Islet precursor cell (in vitro differentiated cells): ENCODE measurements around the gene TRAK2.

ENCODE experiments used
- DNase-seq: peaks from one replicate; pipeline ENCODE4 v3.0.0-alpha.2; 2018

Gene TRAK2

GRCh38 chr2:201451292-201452057 lies at the start of gene TRAK2, which contains the start of gene STRADB:
Gene TRAK2, minus strand, starts transcription at chr2:201451458. Its CDS starts 30,951 bp downstream, at chr2:201420507.
Gene STRADB, plus strand, starts transcription at chr2:201451740. Its CDS starts 3,101 bp downstream, at chr2:201454841.
- peak; percentile 98 for DNase-seq

- no peak for DNase-seq
These were observed 49.3 kb upstream of the TRAK2 start for GRCh38 chr2:201500534-201500933.

GRCh38 chr2:201496785-201497184 lies 45.5 kb upstream of the TRAK2 start:
- no peak for DNase-seq

- no peak for DNase-seq
These were observed 39.0 kb upstream of the TRAK2 start for GRCh38 chr2:201490291-201490690.

- no peak for DNase-seq
These were observed 33.5 kb upstream of the TRAK2 start for GRCh38 chr2:201484805-201485204.

- peak; percentile 69 for DNase-seq
These were observed 32.5 kb upstream of the TRAK2 start for GRCh38 chr2:201483758-201484157.

- no peak for DNase-seq
These were observed 32.1 kb upstream of the TRAK2 start for GRCh38 chr2:201483342-201483741.

GRCh38 chr2:201482543-201482942 lies 31.3 kb upstream of the TRAK2 start:
- no peak for DNase-seq

GRCh38 chr2:201472411-201472810 lies 21.2 kb upstream of the TRAK2 start:
- DNase-seq = no peak

GRCh38 chr2:201471732-201472393 lies 20.6 kb upstream of the TRAK2 start:
- DNase-seq = no peak

- peak; percentile 69 for DNase-seq
These were observed 19.8 kb upstream of the TRAK2 start for GRCh38 chr2:201470821-201471731.

GRCh38 chr2:201467666-201468065 lies 16.4 kb upstream of the TRAK2 start:
- no peak for DNase-seq

GRCh38 chr2:201466050-201466675 lies 14.9 kb upstream of the TRAK2 start:
- no peak for DNase-seq

- DNase-seq = peak; percentile 68
These were observed 14.3 kb upstream of the TRAK2 start for GRCh38 chr2:201465524-201465971.

- no peak for DNase-seq
These were observed 13.3 kb upstream of the TRAK2 start for GRCh38 chr2:201464547-201464946.

- no peak for DNase-seq
These were observed 9.3 kb upstream of the TRAK2 start for GRCh38 chr2:201460532-201460931.

GRCh38 chr2:201458381-201458780 lies 7.1 kb upstream of the TRAK2 start:
- no peak for DNase-seq

GRCh38 chr2:201452922-201453643 lies 1.8 kb upstream of the TRAK2 start:
- DNase-seq = no peak

GRCh38 chr2:201452058-201452921 lies 1.0 kb upstream of the TRAK2 start:
- no peak for DNase-seq

- no peak for DNase-seq
These were observed 335 bp downstream of the TRAK2 start for GRCh38 chr2:201450954-201451291.

GRCh38 chr2:201448701-201449100 lies 2.6 kb downstream of the TRAK2 start:
- no peak for DNase-seq
